ENCODE data around the gene GAS7. TPM values are rescaled to one million over a fixed set of nuclear protein-coding genes. Genes with fewer than 3 reads are reported as not detected.

The GAS7 gene
- polyA plus RNA-seq, 1 donor (not counting 4 experiments of a cell fraction or from before 2014, with no cell fraction given): 0.10 TPM

- Histone ChIP-seq H3K9ac (ENCODE audit: control insufficient read depth, extremely low read depth, insufficient read depth, low read length) (no peak overlapping the region), H3K27ac (ENCODE audit: control insufficient read depth, insufficient read depth, low read length) (no peak overlapping the region), H3K27me3 (ENCODE audit: control insufficient read depth, extremely low read depth, insufficient read depth, low read length) (no peaks in the 10 kb centered on the region), H3K4me2 (ENCODE audit: control insufficient read depth, extremely low read depth, insufficient read depth, low read depth, low read length) (no peak overlapping the region), H4K20me1 (ENCODE audit: control insufficient read depth, extremely low read depth, insufficient read depth, low read length) (no peaks in the 10 kb centered on the region), H3K9me3 (ENCODE audit: control insufficient read depth, low read depth, low read length) (no peaks in the 10 kb centered on the region), H3K4me3 (ENCODE audit: control insufficient read depth in 2 of 3, extremely low read depth in 1 of 3, insufficient read depth in 2 of 3, low read depth in 1 of 3, low read length in 3 of 3) (no peak overlapping the region), H3K36me3 (ENCODE audit: control insufficient read depth in 2 of 2, extremely low read depth in 1 of 2, insufficient read depth in 2 of 2, low read length in 2 of 2) (no peaks in the 10 kb centered on the region), H3K79me2 (ENCODE audit: control insufficient read depth, insufficient read depth, low read length) (no peaks in the 10 kb centered on the region), H3K9me1 (ENCODE audit: control insufficient read depth, extremely low read depth, insufficient read depth, low read length) (no peaks in the 10 kb centered on the region), H2AFZ (ENCODE audit: control insufficient read depth, low read length) (no peak overlapping the region), H3K4me1 (ENCODE audit: control insufficient read depth, extremely low read depth, insufficient read depth, low read length) (no peaks in the 10 kb centered on the region)
- DNase-seq (ENCODE audit: low read depth, low spot score): no peak
- no peak for FAIRE-seq
- no peak for TF ChIP-seq EZH2 (IDR thresholded peaks at IDR 0.05; ENCODE audit: low read length)
- TF ChIP-seq, protein P1, sequence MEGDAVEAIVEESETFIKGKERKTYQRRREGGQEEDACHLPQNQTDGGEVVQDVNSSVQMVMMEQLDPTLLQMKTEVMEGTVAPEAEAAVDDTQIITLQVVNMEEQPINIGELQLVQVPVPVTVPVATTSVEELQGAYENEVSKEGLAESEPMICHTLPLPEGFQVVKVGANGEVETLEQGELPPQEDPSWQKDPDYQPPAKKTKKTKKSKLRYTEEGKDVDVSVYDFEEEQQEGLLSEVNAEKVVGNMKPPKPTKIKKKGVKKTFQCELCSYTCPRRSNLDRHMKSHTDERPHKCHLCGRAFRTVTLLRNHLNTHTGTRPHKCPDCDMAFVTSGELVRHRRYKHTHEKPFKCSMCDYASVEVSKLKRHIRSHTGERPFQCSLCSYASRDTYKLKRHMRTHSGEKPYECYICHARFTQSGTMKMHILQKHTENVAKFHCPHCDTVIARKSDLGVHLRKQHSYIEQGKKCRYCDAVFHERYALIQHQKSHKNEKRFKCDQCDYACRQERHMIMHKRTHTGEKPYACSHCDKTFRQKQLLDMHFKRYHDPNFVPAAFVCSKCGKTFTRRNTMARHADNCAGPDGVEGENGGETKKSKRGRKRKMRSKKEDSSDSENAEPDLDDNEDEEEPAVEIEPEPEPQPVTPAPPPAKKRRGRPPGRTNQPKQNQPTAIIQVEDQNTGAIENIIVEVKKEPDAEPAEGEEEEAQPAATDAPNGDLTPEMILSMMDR (optimal IDR thresholded peaks at IDR 0.05 in 1 of 3, IDR thresholded peaks at IDR 0.05 in 1 of 3, conservative IDR thresholded peaks at IDR 0.05 in 1 of 3; ENCODE audit: extremely low read depth in 1 of 3, insufficient read depth in 2 of 3, low read length in 3 of 3): no peak
- dilution Hi-C loops (cut with MboI; ENCODE audit: extremely low pct_ligation_motif_present, low sequenced_read_pairs): no loop called here
These were observed 34.8 kb upstream of the GAS7 start for GRCh38 chr17:10233161-10233560.

DNA sequence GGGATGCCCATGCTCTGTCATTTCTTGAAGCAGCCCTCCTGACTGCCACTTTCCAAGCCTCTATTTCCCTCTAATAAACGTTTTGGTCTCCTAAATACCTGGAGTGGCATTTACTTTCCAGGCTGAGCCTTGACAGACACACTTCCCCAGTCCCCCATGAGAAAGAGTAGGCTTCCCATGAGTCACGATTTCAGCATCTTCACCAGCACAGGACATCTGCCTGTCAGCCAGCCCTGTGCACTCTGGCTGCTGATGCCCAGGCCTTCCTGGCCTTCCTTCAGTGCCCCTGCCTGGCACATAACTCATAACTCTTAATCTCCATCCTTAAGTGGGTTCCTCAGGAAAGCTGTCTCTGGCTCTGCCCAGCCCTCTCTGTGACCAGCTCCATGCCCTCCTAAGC lies 30.8 kb upstream of the GAS7 start:
- Histone ChIP-seq H3K4me3 (ENCODE audit: control insufficient read depth in 2 of 3, extremely low read depth in 1 of 3, insufficient read depth in 2 of 3, low read depth in 1 of 3, low read length in 3 of 3) (no peak overlapping the region), H3K27ac (ENCODE audit: control insufficient read depth, insufficient read depth, low read length) (no peak overlapping the region), H3K9me1 (ENCODE audit: control insufficient read depth, extremely low read depth, insufficient read depth, low read length) (no peaks in the 10 kb centered on the region), H3K4me2 (ENCODE audit: control insufficient read depth, extremely low read depth, insufficient read depth, low read depth, low read length) (no peak overlapping the region), H3K79me2 (ENCODE audit: control insufficient read depth, insufficient read depth, low read length) (no peaks in the 10 kb centered on the region), H3K36me3 (ENCODE audit: control insufficient read depth in 2 of 2, extremely low read depth in 1 of 2, insufficient read depth in 2 of 2, low read length in 2 of 2) (no peaks in the 10 kb centered on the region), H3K9me3 (ENCODE audit: control insufficient read depth, low read depth, low read length) (no peaks in the 10 kb centered on the region), H3K4me1 (ENCODE audit: control insufficient read depth, extremely low read depth, insufficient read depth, low read length) (no peaks in the 10 kb centered on the region), H2AFZ (ENCODE audit: control insufficient read depth, low read length) (no peak overlapping the region), H3K27me3 (ENCODE audit: control insufficient read depth, extremely low read depth, insufficient read depth, low read length) (no peaks in the 10 kb centered on the region), H4K20me1 (ENCODE audit: control insufficient read depth, extremely low read depth, insufficient read depth, low read length) (no peaks in the 10 kb centered on the region), H3K9ac (ENCODE audit: control insufficient read depth, extremely low read depth, insufficient read depth, low read length) (no peak overlapping the region)
- DNase-seq (ENCODE audit: low read depth, low spot score) (no peak), FAIRE-seq (no peak)
- TF ChIP-seq EZH2 (IDR thresholded peaks at IDR 0.05; ENCODE audit: low read length): no peak
- TF ChIP-seq, protein P1 (optimal IDR thresholded peaks at IDR 0.05 in 1 of 3, IDR thresholded peaks at IDR 0.05 in 1 of 3, conservative IDR thresholded peaks at IDR 0.05 in 1 of 3; ENCODE audit: extremely low read depth in 1 of 3, insufficient read depth in 2 of 3, low read length in 3 of 3): no peak
- dilution Hi-C loops (cut with MboI; ENCODE audit: extremely low pct_ligation_motif_present, low sequenced_read_pairs): no loop called here

All from keratinocyte (primary cell).